SK-N-SH treated with all-trans-retinoic acid at 6 μM for 48 hours (cell line): ENCODE data around the gene KCTD1.
A peak's percentile ranks its signal among the peaks of the same experiment; 100 is the strongest.

ENCODE experiments used
- ATAC-seq: fragments of 200-7000 bp; cut with Tn5 transposase; 3 replicates; pipeline ENCODE4 v1.9.1; 2020; ENCODE audit warnings: mild to moderate bottlenecking, moderate library complexity
- ARNTL ChIP-seq: fragments of 450-650 bp; formaldehyde crosslinking; IDR thresholded peaks from 2 replicates; pipeline ENCODE4 v1.5.0; 2020; ENCODE audit warnings: low read depth, mild to moderate bottlenecking, moderate library complexity, borderline replicate concordance
- BACH2 ChIP-seq: fragments of 250-450 bp; sonication (Bioruptor Pico); IDR thresholded peaks from 2 replicates; pipeline ENCODE4 v1.9.0; 2021; ENCODE audit warnings: mild to moderate bottlenecking, borderline replicate concordance
- CSDC2 ChIP-seq: fragments of 250-450 bp; sonication (Bioruptor Pico); IDR thresholded peaks from 2 replicates; pipeline ENCODE4 v1.5.0; 2020; ENCODE audit warnings: mild to moderate bottlenecking, moderate library complexity
- CSRNP3 ChIP-seq: fragments of 250-450 bp; sonication (Bioruptor Pico); IDR thresholded peaks from 2 replicates; pipeline ENCODE4 v1.5.1; 2021; ENCODE audit warnings: mild to moderate bottlenecking, moderate library complexity
- ESRRG ChIP-seq: fragments of 250-450 bp; sonication (Bioruptor Pico); IDR thresholded peaks from 2 replicates; pipeline ENCODE4 v1.6.1; 2021; ENCODE audit warnings: mild to moderate bottlenecking
- GLIS3 ChIP-seq: fragments of 250-450 bp; sonication (Bioruptor Pico); IDR thresholded peaks from 2 replicates; pipeline ENCODE4 v1.5.0; 2020; ENCODE audit warnings: mild to moderate bottlenecking, moderate library complexity
- ISL1 ChIP-seq: fragments of 250-450 bp; sonication (Bioruptor Pico); IDR thresholded peaks from 2 replicates; pipeline ENCODE4 v2.1.2; 2022; ENCODE audit warnings: mild to moderate bottlenecking, moderate library complexity
- OSR1 ChIP-seq: fragments of 250-450 bp; sonication (Bioruptor Pico); IDR thresholded peaks from 2 replicates; pipeline ENCODE4 v1.8.0; 2022; ENCODE audit warnings: moderate library complexity, mild to moderate bottlenecking, inconsistent platforms
- PATZ1 ChIP-seq: fragments of 250-450 bp; sonication (Bioruptor Pico); IDR thresholded peaks from 2 replicates; pipeline ENCODE4 v1.8.0; 2020; ENCODE audit warnings: mild to moderate bottlenecking, moderate library complexity, borderline replicate concordance
- POU6F1 ChIP-seq: fragments of 250-450 bp; sonication (Bioruptor Pico); IDR thresholded peaks from 2 replicates; pipeline ENCODE4 v1.8.0; 2021; ENCODE audit warnings: low read depth, mild to moderate bottlenecking, moderate library complexity, borderline replicate concordance
- PPARA ChIP-seq: fragments of 250-450 bp; sonication (Bioruptor Pico); IDR thresholded peaks from 2 replicates; pipeline ENCODE4 v1.5.0; 2020; ENCODE audit warnings: mild to moderate bottlenecking, borderline replicate concordance
- RARB ChIP-seq: fragments of 250-450 bp; sonication (Bioruptor Pico); IDR thresholded peaks from 2 replicates; pipeline ENCODE4 v1.8.0; 2021; ENCODE audit warnings: mild to moderate bottlenecking, moderate library complexity
- SNAI2 ChIP-seq: fragments of 250-450 bp; sonication (Bioruptor Pico); IDR thresholded peaks from 2 replicates; pipeline ENCODE4 v1.5.0; 2020; ENCODE audit warnings: mild to moderate bottlenecking, moderate library complexity
- TCF4 ChIP-seq: fragments of 250-450 bp; sonication (Bioruptor Pico); IDR thresholded peaks from 2 replicates; pipeline ENCODE4 v1.8.0; 2021; ENCODE audit warnings: mild to moderate bottlenecking, moderate library complexity, borderline replicate concordance
- ZC3H10 ChIP-seq: fragments of 250-450 bp; sonication (Bioruptor Pico); IDR thresholded peaks from 2 replicates; pipeline ENCODE4 v1.5.1; 2021; ENCODE audit warnings: mild to moderate bottlenecking, moderate library complexity
- ZFP3 ChIP-seq: fragments of 250-450 bp; sonication (Bioruptor Pico); IDR thresholded peaks from 2 replicates; pipeline ENCODE4 v1.5.0; 2020; ENCODE audit warnings: mild to moderate bottlenecking, moderate library complexity
- ZNF565 ChIP-seq: fragments of 450-650 bp; formaldehyde crosslinking; conservative IDR thresholded peaks from 2 replicates; pipeline ENCODE4 v1.5.0; 2020; ENCODE audit warnings: low read depth, mild to moderate bottlenecking, moderate library complexity
- ZNF70 ChIP-seq: fragments of 450-650 bp; formaldehyde crosslinking; IDR thresholded peaks from 2 replicates; pipeline ENCODE4 v1.5.0; 2020; ENCODE audit warnings: mild to moderate bottlenecking, moderate library complexity
- ZNF8 ChIP-seq: fragments of 450-650 bp; formaldehyde crosslinking; IDR thresholded peaks from 2 replicates; pipeline ENCODE4 v1.5.0; 2020; ENCODE audit warnings: mild to moderate bottlenecking, moderate library complexity
- TF ChIP-seq, protein P1 (sequence below): fragments of 250-450 bp; sonication (Bioruptor Pico); IDR thresholded peaks from 2 replicates; pipeline ENCODE4 v1.5.0; 2020; ENCODE audit warnings: mild to moderate bottlenecking, moderate library complexity
- TF ChIP-seq, protein P2 (sequence below): fragments of 250-450 bp; sonication (Bioruptor Pico); IDR thresholded peaks from 2 replicates; pipeline ENCODE4 v1.5.1; 2020; ENCODE audit warnings: low read depth, mild to moderate bottlenecking, moderate library complexity

KCTD1 gene

DNA sequence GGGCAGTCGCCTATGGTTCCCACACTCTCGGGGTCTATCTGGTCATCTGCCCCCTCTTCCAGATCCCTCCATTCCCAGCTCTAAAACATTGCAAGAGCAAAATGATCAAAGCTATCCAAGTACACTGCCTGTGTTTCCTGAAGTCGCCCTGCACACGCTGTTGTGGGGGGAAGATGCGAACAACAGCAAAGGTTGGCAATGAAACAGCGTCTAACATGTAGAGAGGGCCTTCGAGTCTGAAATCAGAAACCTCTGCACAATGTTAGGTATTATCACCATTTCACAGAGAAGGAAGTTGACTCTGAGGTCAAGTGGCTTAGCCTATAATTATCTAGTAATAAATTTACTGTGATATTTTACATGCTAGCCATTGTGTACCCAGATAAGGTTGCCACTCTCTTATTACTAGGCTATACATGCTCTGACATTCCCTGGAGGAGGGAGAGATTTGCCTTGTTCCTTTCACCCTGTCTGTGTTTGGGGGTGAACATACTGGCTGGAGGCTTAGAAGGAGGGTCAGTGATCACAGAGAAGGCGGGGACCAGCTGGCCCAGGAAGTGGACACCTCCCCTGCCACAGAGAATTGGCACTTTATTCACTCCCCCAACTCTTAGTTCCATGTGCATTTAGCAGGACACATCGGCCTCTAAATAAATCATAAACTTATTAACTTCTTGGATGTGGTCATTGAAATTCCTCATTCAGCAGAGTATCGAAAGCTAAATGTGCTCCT lies 36.8 kb downstream of the KCTD1 start (continued):
- TF ChIP-seq ZC3H10 (CRISPR knock-in tag) (no peak), ESRRG (CRISPR knock-in tag) (no peak), ZNF8 (CRISPR knock-in tag) (no peak), ZFP3 (CRISPR knock-in tag) (no peak)

DNA sequence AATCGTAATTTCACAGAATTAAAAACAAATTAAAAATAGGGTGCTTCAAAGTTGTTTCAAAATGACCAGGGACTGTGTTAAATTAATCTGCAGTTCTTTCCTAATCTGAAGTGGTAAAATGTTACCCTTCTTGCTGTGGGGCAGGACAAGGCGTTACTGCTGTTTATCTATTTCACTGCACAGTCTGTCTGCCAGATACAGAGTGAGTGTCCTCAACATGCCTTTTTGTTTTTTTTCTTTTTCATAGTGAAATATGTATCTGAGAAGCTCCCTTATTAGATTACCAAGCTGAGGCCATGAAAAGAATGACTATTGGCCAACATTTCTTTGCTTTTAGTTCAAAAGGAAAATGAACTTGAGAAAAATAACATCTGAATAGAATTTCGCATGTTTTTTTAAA lies 38.0 kb downstream of the KCTD1 start:
- peak; percentile 85 for ATAC-seq
- no peak for TF ChIP-seq ZNF565 (CRISPR knock-in tag)
- peak; percentile 60 for TF ChIP-seq ISL1 (CRISPR knock-in tag)

DNA sequence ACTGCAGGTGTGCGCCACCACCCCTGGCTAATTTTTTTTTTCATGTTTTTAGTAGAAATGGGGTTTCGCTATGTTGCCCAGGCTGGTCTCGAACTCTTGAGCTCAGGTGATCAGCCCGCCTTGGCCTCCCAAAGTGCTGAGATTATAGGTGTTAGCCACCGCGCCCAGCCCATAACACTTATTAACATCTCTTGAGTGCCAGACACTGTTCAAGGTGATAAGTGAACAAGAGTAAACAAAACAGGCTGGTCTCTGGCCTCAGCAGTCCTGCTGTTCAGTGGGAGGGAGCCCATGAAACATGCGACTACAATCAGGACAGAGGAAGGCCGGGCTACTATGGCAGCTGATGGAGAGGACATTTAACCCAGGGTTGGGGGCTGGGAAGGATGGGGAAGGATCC lies 42.3 kb downstream of the KCTD1 start:
- ATAC-seq: no peak
- TF ChIP-seq CSDC2 (CRISPR knock-in tag) (no peak), TCF4 (CRISPR knock-in tag) (no peak), RARB (CRISPR knock-in tag) (no peak), ARNTL (CRISPR knock-in tag) (no peak), SNAI2 (CRISPR knock-in tag) (no peak), BACH2 (CRISPR knock-in tag) (no peak), CSRNP3 (CRISPR knock-in tag) (no peak), ESRRG (CRISPR knock-in tag) (no peak), GLIS3 (CRISPR knock-in tag) (no peak), ISL1 (CRISPR knock-in tag) (no peak), PPARA (no peak), ZNF70 (CRISPR knock-in tag) (no peak), POU6F1 (CRISPR knock-in tag) (no peak), ZC3H10 (CRISPR knock-in tag) (no peak)
- TF ChIP-seq, protein P1, sequence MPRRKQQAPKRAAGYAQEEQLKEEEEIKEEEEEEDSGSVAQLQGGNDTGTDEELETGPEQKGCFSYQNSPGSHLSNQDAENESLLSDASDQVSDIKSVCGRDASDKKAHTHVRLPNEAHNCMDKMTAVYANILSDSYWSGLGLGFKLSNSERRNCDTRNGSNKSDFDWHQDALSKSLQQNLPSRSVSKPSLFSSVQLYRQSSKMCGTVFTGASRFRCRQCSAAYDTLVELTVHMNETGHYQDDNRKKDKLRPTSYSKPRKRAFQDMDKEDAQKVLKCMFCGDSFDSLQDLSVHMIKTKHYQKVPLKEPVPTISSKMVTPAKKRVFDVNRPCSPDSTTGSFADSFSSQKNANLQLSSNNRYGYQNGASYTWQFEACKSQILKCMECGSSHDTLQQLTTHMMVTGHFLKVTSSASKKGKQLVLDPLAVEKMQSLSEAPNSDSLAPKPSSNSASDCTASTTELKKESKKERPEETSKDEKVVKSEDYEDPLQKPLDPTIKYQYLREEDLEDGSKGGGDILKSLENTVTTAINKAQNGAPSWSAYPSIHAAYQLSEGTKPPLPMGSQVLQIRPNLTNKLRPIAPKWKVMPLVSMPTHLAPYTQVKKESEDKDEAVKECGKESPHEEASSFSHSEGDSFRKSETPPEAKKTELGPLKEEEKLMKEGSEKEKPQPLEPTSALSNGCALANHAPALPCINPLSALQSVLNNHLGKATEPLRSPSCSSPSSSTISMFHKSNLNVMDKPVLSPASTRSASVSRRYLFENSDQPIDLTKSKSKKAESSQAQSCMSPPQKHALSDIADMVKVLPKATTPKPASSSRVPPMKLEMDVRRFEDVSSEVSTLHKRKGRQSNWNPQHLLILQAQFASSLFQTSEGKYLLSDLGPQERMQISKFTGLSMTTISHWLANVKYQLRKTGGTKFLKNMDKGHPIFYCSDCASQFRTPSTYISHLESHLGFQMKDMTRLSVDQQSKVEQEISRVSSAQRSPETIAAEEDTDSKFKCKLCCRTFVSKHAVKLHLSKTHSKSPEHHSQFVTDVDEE (CRISPR knock-in tag): no peak
- TF ChIP-seq, protein P2, sequence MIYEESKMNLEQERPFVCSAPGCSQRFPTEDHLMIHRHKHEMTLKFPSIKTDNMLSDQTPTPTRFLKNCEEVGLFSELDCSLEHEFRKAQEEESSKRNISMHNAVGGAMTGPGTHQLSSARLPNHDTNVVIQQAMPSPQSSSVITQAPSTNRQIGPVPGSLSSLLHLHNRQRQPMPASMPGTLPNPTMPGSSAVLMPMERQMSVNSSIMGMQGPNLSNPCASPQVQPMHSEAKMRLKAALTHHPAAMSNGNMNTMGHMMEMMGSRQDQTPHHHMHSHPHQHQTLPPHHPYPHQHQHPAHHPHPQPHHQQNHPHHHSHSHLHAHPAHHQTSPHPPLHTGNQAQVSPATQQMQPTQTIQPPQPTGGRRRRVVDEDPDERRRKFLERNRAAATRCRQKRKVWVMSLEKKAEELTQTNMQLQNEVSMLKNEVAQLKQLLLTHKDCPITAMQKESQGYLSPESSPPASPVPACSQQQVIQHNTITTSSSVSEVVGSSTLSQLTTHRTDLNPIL (CRISPR knock-in tag): no peak

DNA sequence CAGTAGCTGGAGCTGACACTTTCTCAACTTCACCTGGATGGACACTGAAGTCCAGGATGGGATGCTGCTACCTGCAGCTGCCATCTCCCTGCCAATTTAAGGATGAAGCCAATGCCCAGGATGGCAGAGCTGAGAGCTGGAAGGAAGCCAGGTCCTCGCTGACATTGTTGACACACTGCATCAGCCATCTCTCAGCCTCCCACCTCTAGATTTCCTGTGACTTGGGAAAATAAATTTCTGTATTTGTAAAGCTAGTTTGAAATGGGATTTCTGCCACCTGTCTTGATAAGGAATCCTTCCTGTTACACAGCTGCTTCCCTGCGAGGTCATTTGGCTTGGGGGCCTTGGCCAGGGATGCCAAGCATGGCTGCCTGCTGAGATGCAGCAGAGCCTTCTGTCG lies 43.5 kb downstream of the KCTD1 start:
- no peak for ATAC-seq
- TF ChIP-seq ARNTL (CRISPR knock-in tag) (no peak), ZFP3 (CRISPR knock-in tag) (no peak), ZNF70 (CRISPR knock-in tag) (no peak), OSR1 (CRISPR knock-in tag) (no peak), PATZ1 (CRISPR knock-in tag) (no peak), ESRRG (CRISPR knock-in tag) (no peak)
- TF ChIP-seq, all 23 proteins: peak for 0
